GM23338 (cell line): Measurements from ENCODE around the gene HSPA2. TPM values are rescaled to one million over a fixed set of nuclear protein-coding genes. Genes with fewer than 3 reads are reported as not detected.

Experiments used
- ATAC-seq: fragments of 200-7000 bp; cut with Tn5 transposase; 3 replicates; pipeline ENCODE4 v1.9.1; 2020
- DNase-seq: peaks from one replicate; pipeline ENCODE4 v3.0.0-alpha.2; 2015; ENCODE audit warnings: low spot score
- H2AFZ ChIP-seq: fragments of 200-600 bp; sonication (generic); 2 replicates; pipeline ENCODE4 v1.8.0; 2016; ENCODE audit warnings: antibody characterized with exemption, mild to moderate bottlenecking, moderate library complexity
- H3F3A ChIP-seq: fragments of 200-600 bp; sonication (generic); replicated peaks from 2 replicates; pipeline ENCODE4 v1.8.0; 2017; ENCODE audit warnings: antibody characterized with exemption, mixed run types, low read depth
- H3K27ac ChIP-seq: fragments of 200-600 bp; sonication (generic); 2 replicates; pipeline ENCODE4 v1.6.1; 2016; ENCODE audit warnings: low read depth
- H3K27me3 ChIP-seq: fragments of 200-600 bp; sonication (generic); 2 replicates; pipeline ENCODE4 v1.8.0; 2016; ENCODE audit warnings: mild to moderate bottlenecking, mixed run types, moderate library complexity; ENCODE audit not compliant: insufficient read depth
- H3K36me3 ChIP-seq: fragments of 200-600 bp; sonication (generic); 2 replicates; pipeline ENCODE4 v1.8.0; 2016; ENCODE audit warnings: mild to moderate bottlenecking; ENCODE audit not compliant: insufficient read depth
- H3K4me1 ChIP-seq: fragments of 200-600 bp; sonication (generic); 2 replicates; pipeline ENCODE4 v1.8.0; 2016; ENCODE audit warnings: mild to moderate bottlenecking, moderate library complexity; ENCODE audit not compliant: insufficient read depth
- H3K4me2 ChIP-seq: fragments of 200-600 bp; sonication (generic); 2 replicates; pipeline ENCODE4 v1.7.1; 2017; ENCODE audit warnings: mixed run types
- H3K4me3 ChIP-seq: fragments of 200-600 bp; sonication (generic); 2 replicates; pipeline ENCODE4 v1.6.1; 2016; ENCODE audit warnings: mixed run types
- H3K79me2 ChIP-seq: fragments of 200-600 bp; sonication (generic); replicated peaks from 2 replicates; pipeline ENCODE4 v1.8.0; 2017; ENCODE audit warnings: mild to moderate bottlenecking; ENCODE audit not compliant: insufficient read depth
- H3K9me2 ChIP-seq: fragments of 200-600 bp; sonication (generic); 2 replicates; pipeline ENCODE4 v1.8.0; 2017; ENCODE audit not compliant: insufficient read depth
- H4K20me1 ChIP-seq: fragments of 200-600 bp; sonication (generic); replicated peaks from 2 replicates; pipeline ENCODE4 v1.8.0; 2017; ENCODE audit warnings: mild to moderate bottlenecking; ENCODE audit not compliant: insufficient read depth
- H3K27ac Mint-ChIP-seq: 2 replicates; pipeline ENCODE4 v1.8.0; 2020; ENCODE audit warnings: inconsistent platforms, mild to moderate bottlenecking, moderate library complexity, mixed read lengths
- H3K27me3 Mint-ChIP-seq: 3 replicates; pipeline ENCODE4 v1.8.0; 2022; ENCODE audit warnings: low read depth, mild to moderate bottlenecking, moderate library complexity, mixed read lengths, inconsistent platforms; ENCODE audit not compliant: insufficient read depth, poor library complexity
- H3K36me3 Mint-ChIP-seq: 3 replicates; pipeline ENCODE4 v1.8.0; 2021; ENCODE audit warnings: low read depth, mild to moderate bottlenecking, inconsistent platforms, moderate library complexity, mixed read lengths
- H3K4me1 Mint-ChIP-seq: 3 replicates; pipeline ENCODE4 v1.8.0; 2020; ENCODE audit warnings: mild to moderate bottlenecking, inconsistent platforms, mixed read lengths
- H3K4me3 Mint-ChIP-seq: 3 replicates; pipeline ENCODE4 v1.8.0; 2021; ENCODE audit warnings: moderate library complexity, mild to moderate bottlenecking, inconsistent platforms, mixed read lengths
- H3K9me3 Mint-ChIP-seq: 3 replicates; pipeline ENCODE4 v1.8.0; 2020; ENCODE audit warnings: moderate library complexity, mild to moderate bottlenecking, inconsistent platforms, mixed read lengths
- CREB1 ChIP-seq: fragments of 250-450 bp; sonication (Bioruptor Pico); IDR thresholded peaks from 2 replicates; pipeline ENCODE4 v1.5.0; 2020; ENCODE audit warnings: low read depth, mild to moderate bottlenecking, moderate library complexity
- CTCF ChIP-seq, 2 experiments: fragments of 200-600 bp in 1 of 2; sonication (generic) in 1 of 2; conservative IDR thresholded peaks; 2 replicates each; pipeline versions ENCODE4 v1.5.1 to v1.6.1; 2016 to 2017; ENCODE audit warnings: antibody characterized with exemption in 2 of 2, low read depth in 2 of 2, mild to moderate bottlenecking in 2 of 2, moderate library complexity in 1 of 2
- ETS1 ChIP-seq: IDR thresholded peaks from 2 replicates; pipeline ENCODE4 v1.6.1; 2016; ENCODE audit warnings: antibody characterized with exemption
- JUNB ChIP-seq: IDR thresholded peaks from one replicate; pipeline ENCODE4 v1.6.1; 2016; ENCODE audit warnings: antibody characterized with exemption; ENCODE audit not compliant: unreplicated experiment
- NANOG ChIP-seq: IDR thresholded peaks from 2 replicates; pipeline ENCODE4 v1.6.1; 2016; ENCODE audit warnings: antibody characterized with exemption, borderline replicate concordance
- POLR2AphosphoS5 ChIP-seq: IDR thresholded peaks from 2 replicates; pipeline ENCODE4 v1.6.1; 2016; ENCODE audit warnings: antibody characterized with exemption, low read depth
- REST ChIP-seq: IDR thresholded peaks from one replicate; pipeline ENCODE4 v1.6.1; 2018; ENCODE audit warnings: antibody characterized with exemption; ENCODE audit not compliant: unreplicated experiment
- STAT1 ChIP-seq: IDR thresholded peaks from one replicate; pipeline ENCODE4 v1.6.1; 2016; ENCODE audit warnings: antibody characterized with exemption; ENCODE audit not compliant: unreplicated experiment
- ZNF114 ChIP-seq: fragments of 250-450 bp; sonication (Bioruptor Pico); IDR thresholded peaks from 2 replicates; pipeline ENCODE4 v1.5.0; 2020; ENCODE audit warnings: mild to moderate bottlenecking, moderate library complexity
- ZNF331 ChIP-seq: fragments of 250-450 bp; sonication (Bioruptor Pico); IDR thresholded peaks from 2 replicates; pipeline ENCODE4 v1.5.0; 2020; ENCODE audit warnings: low read depth, mild to moderate bottlenecking, moderate library complexity
- ZNF462 ChIP-seq: fragments of 250-450 bp; sonication (Bioruptor Pico); IDR thresholded peaks from 2 replicates; pipeline ENCODE4 v1.5.0; 2020; ENCODE audit warnings: mild to moderate bottlenecking, moderate library complexity
- polyA plus RNA-seq: library from polyadenylated mRNA; unstranded; fragments of >200 nt; fragmentation: Nextera tagmentation; extraction: Ambion mirVana; gene quantifications from 2 replicates; pipeline ENCODE4 v1.2.1, GENCODE V29; 2016
- total RNA-seq: library from RNA; depleted of rRNA; stranded (reverse); fragments of >200 nt; shearing (Covaris generic); gene quantifications from 2 replicates; pipeline ENCODE4 v1.2.3, GENCODE V29; 2014

Gene HSPA2
- total and polyA plus RNA-seq, 2 experiments from 2014 or later, result 88.5 to 130 TPM

- TF ChIP-seq POLR2AphosphoS5, result peak; percentile 99
Measured at GRCh38 chr14:64540208-64541202, at the start of gene HSPA2 (continued).

- Mint-ChIP-seq H3K36me3 (peaks cover 21% of the 10 kb centered on the region), H3K9me3 (no peaks in the 10 kb centered on the region)
- TF ChIP-seq REST, result no peak
- TF ChIP-seq NANOG, result no peak
- no peak for TF ChIP-seq ETS1
- TF ChIP-seq CREB1, result no peak
- TF ChIP-seq ZNF114 (CRISPR knock-in tag), result no peak
- TF ChIP-seq CTCF (conservative IDR thresholded peaks at IDR 0.05; ENCODE audit: low read depth in 2 of 2), result no peak
- TF ChIP-seq ZNF331 (CRISPR knock-in tag), result no peak
- no peak for TF ChIP-seq STAT1
- TF ChIP-seq JUNB, result no peak
- no peak for TF ChIP-seq ZNF462 (CRISPR knock-in tag)
- no peak for TF ChIP-seq POLR2AphosphoS5
Measured at GRCh38 chr14:64491637-64492036, 48.9 kb upstream of the HSPA2 start.

More at GRCh38 chr14:64491637-64492036, 48.9 kb upstream of the HSPA2 start:
- Mint-ChIP-seq H3K27ac (no peak overlapping the region), H3K4me1 (no peaks in the 10 kb centered on the region), H3K4me3 (no peak overlapping the region), H3K27me3 (no peaks in the 10 kb centered on the region)
- Histone ChIP-seq H3F3A (no peaks in the 10 kb centered on the region), H3K4me2 (no peak overlapping the region), H3K36me3 (peaks cover 13% of the 10 kb centered on the region), H3K27ac (peak overlapping the region; percentile 26; the same call in 1 of the 2 replicates), H4K20me1 (peaks cover 11% of the 10 kb centered on the region; the same call in 1 of the 2 replicates), H3K9me2 (no peaks in the 10 kb centered on the region), H3K79me2 (peaks cover 9% of the 10 kb centered on the region), H3K27me3 (no peaks in the 10 kb centered on the region), H3K4me3 (no peak overlapping the region), H3K4me1 (no peaks in the 10 kb centered on the region), H2AFZ (no peak overlapping the region)
- no peak for DNase-seq
- ATAC-seq, result no peak
